ENCODE data around the gene ERC2. TPM values are rescaled to one million over a fixed set of nuclear protein-coding genes. Genes with fewer than 3 reads are reported as not detected.

Gene ERC2
- total and polyA plus RNA-seq, 2 of the 8 experiments (the other 6 are each of a cell fraction or from before 2014, with no cell fraction given) = 16.4 to 22.8 TPM

GRCh38 chr3:55683666-55684270 is 784.5 kb downstream of the ERC2 start:
- no peak for TF ChIP-seq ASH2L (IDR thresholded peaks at IDR 0.05; ENCODE audit: low read length)
- no peak for TF ChIP-seq TBP (IDR thresholded peaks at IDR 0.05; ENCODE audit: low read depth, low read length)
- no peak for TF ChIP-seq CREB1 (IDR thresholded peaks at IDR 0.05)
- TF ChIP-seq CTBP2 (IDR thresholded peaks at IDR 0.05; ENCODE audit: borderline replicate concordance, insufficient read depth, insufficient read length, low read length) = no peak
- no peak for TF ChIP-seq TCF12 (IDR thresholded peaks at IDR 0.05; ENCODE audit: low read depth, low read length)
- no peak for TF ChIP-seq POLR2A (IDR thresholded peaks at IDR 0.05; ENCODE audit: control extremely low read depth in 1 of 2, low read depth in 2 of 2, low read length in 2 of 2)
- TF ChIP-seq EP300 (IDR thresholded peaks at IDR 0.05; ENCODE audit: borderline replicate concordance in 1 of 2, low read depth in 2 of 2, low read length in 2 of 2) = no peak
- H3K79me1 ChIP-seq (ENCODE audit: low read depth, low read length) = no peaks in the 10 kb centered on the region
- H2BK20ac ChIP-seq (ENCODE audit: low read length) = no peak overlapping the region
- ChIA-PET POLR2A (ENCODE audit: partially characterized antibody) (no interaction called here), CTCF (ENCODE audit: partially characterized antibody) (no interaction called here)
- H4K5ac ChIP-seq (ENCODE audit: insufficient read length, low read depth, low read length) = no peak overlapping the region
- peaks cover 0 to 2% (median 0%) of the 10 kb centered on the region in 4 experiments; a peak in 1 of 7 replicates for H3K4me1 ChIP-seq (replicated peaks in 1 of 4; ENCODE audit: control insufficient read depth in 3 of 4, insufficient read depth in 4 of 4, low read length in 3 of 4)
- no peak overlapping the region for H3K14ac ChIP-seq (ENCODE audit: insufficient read length)
- 86% methylated on average over 12 of the region's 12 CpGs; no CpG with 5 or more reads in 1 of the 2 experiments for WGBS, 2 experiments (ENCODE audit: extremely low coverage in 1 of 2, insufficient coverage in 1 of 2, insufficient read length in 1 of 2, insufficient replicate concordance in 2 of 2, low coverage in 1 of 2, low lambda C conversion rate in 2 of 2, missing lambda C conversion rate in 1 of 2)
- no peak overlapping the region for H2AFZ ChIP-seq (ENCODE audit: low read length)
- H3K4ac ChIP-seq (replicated peaks; ENCODE audit: insufficient read length, low read depth, low read length) = no peak overlapping the region
- no peak overlapping the region for H3K18ac ChIP-seq (ENCODE audit: extremely low read depth, low read length)
- no peak overlapping the region for H3K56ac ChIP-seq (replicated peaks; ENCODE audit: insufficient read length, low read depth, low read length)
- no peak overlapping the region for H3K23ac ChIP-seq (ENCODE audit: insufficient read length)
- H3K4me2 ChIP-seq (ENCODE audit: insufficient read depth in 1 of 2, low read depth in 2 of 2, low read length in 2 of 2) = no peak overlapping the region
- no peak overlapping the region for H2AK5ac ChIP-seq (ENCODE audit: low read depth, low read length)
- no peaks in the 10 kb centered on the region for H3K27me3 ChIP-seq (replicated peaks in 1 of 4; ENCODE audit: control insufficient read depth in 3 of 4, extremely low read depth in 1 of 4, insufficient read depth in 3 of 4, low read length in 3 of 4)
- no peak overlapping the region; the same call in 1 of the 2 replicates for H4K8ac ChIP-seq (ENCODE audit: extremely low read depth, insufficient read depth, low read length)
- no peak overlapping the region for H3K4me3 ChIP-seq (ENCODE audit: extremely low read depth in 1 of 4, insufficient read depth in 2 of 4, low read depth in 3 of 4, low read length in 4 of 4)
- no peaks in the 10 kb centered on the region for H4K20me1 ChIP-seq (replicated peaks in 1 of 2; ENCODE audit: control insufficient read depth in 1 of 2, insufficient read depth in 2 of 2, low read length in 2 of 2)
- H2BK5ac ChIP-seq (ENCODE audit: low read depth, low read length) = no peak overlapping the region
- H4K91ac ChIP-seq (replicated peaks; ENCODE audit: insufficient read length, low read length) = no peak overlapping the region
- no peak overlapping the region for H3K27ac ChIP-seq (ENCODE audit: low read depth, low read length)
- no peaks in the 10 kb centered on the region for H3K23me2 ChIP-seq (ENCODE audit: low read depth, low read length)
- no peak overlapping the region for H3K9ac ChIP-seq (replicated peaks in 1 of 4; ENCODE audit: extremely low read depth in 1 of 4, low read depth in 3 of 4, low read length in 3 of 4)
- no peaks in the 10 kb centered on the region for H3K79me2 ChIP-seq (ENCODE audit: control insufficient read depth in 1 of 2, insufficient read depth in 2 of 2, low read length in 2 of 2)
- no peaks in the 10 kb centered on the region for H3K9me3 ChIP-seq (ENCODE audit: insufficient read depth in 2 of 2, low read depth in 1 of 2, low read length in 1 of 2)
- DNase-seq (ENCODE audit: low read depth in 1 of 2, low spot score in 2 of 2) = no peak
- no peaks in the 10 kb centered on the region for H3K36me3 ChIP-seq (ENCODE audit: control insufficient read depth in 2 of 4, insufficient read depth in 4 of 4, low read length in 3 of 4)
- no peak for FAIRE-seq
- no peak overlapping the region for H2BK120ac ChIP-seq (replicated peaks; ENCODE audit: low read depth, low read length)
- H2BK15ac ChIP-seq (ENCODE audit: low read length) = no peak overlapping the region
- H2BK12ac ChIP-seq (ENCODE audit: low read depth, low read length) = no peak overlapping the region

Measured in H1 (cell line).